Stimulated activated CD4-positive, alpha-beta T cell treated with anti-CD3 and anti-CD28 coated beads, Interleukin-4, amount 100 ng/mL, for 24 hours (primary cell): ENCODE results near the gene NRTN.

Experiments
- DNase-seq: peaks from one replicate; pipeline ENCODE4 v3.0.0-alpha.2; 2020

NRTN gene

GRCh38 chr19:5790559-5791520 is 14.0 kb upstream of the NRTN start, which contains the start of gene DUS3L:
TSS of gene DUS3L (minus strand) at chr19:5791163. CDS start at chr19:5791141, 22 bp downstream.
- DNase-seq: peak; percentile 97

GRCh38 chr19:5792224-5792623 is 12.6 kb upstream of the NRTN start:
- no peak for DNase-seq

GRCh38 chr19:5793188-5793587 is 11.7 kb upstream of the NRTN start:
- DNase-seq: no peak

GRCh38 chr19:5795382-5795919 is 9.4 kb upstream of the NRTN start:
- DNase-seq: no peak

GRCh38 chr19:5798244-5798643 is 6.6 kb upstream of the NRTN start:
- no peak for DNase-seq

- DNase-seq: no peak
Observed at GRCh38 chr19:5799247-5800241, 5.3 kb upstream of the NRTN start.

- DNase-seq: no peak
Observed at GRCh38 chr19:5800361-5801270, 4.3 kb upstream of the NRTN start.

- DNase-seq: no peak
Observed at GRCh38 chr19:5801796-5802619, 2.9 kb upstream of the NRTN start.

- DNase-seq: no peak
Observed at GRCh38 chr19:5803441-5803751, 1.5 kb upstream of the NRTN start.

- DNase-seq: peak; percentile 92
Observed at GRCh38 chr19:5803752-5804515, 933 bp upstream of the NRTN start.

- peak; percentile 64 for DNase-seq
Observed at GRCh38 chr19:5805462-5806132, 730 bp downstream of the NRTN start.

GRCh38 chr19:5806133-5806489 is 1.2 kb downstream of the NRTN start:
- DNase-seq: no peak

GRCh38 chr19:5806905-5807304 is 2.0 kb downstream of the NRTN start:
- DNase-seq: no peak

GRCh38 chr19:5808120-5808816 is 3.4 kb downstream of the NRTN start:
- no peak for DNase-seq

GRCh38 chr19:5809053-5809452 is 4.2 kb downstream of the NRTN start:
- no peak for DNase-seq

GRCh38 chr19:5809469-5809868 is 4.6 kb downstream of the NRTN start:
- no peak for DNase-seq

GRCh38 chr19:5811117-5811516 is 6.2 kb downstream of the NRTN start:
- no peak for DNase-seq

- DNase-seq: no peak
Observed at GRCh38 chr19:5814123-5814851, 9.4 kb downstream of the NRTN start.

GRCh38 chr19:5814852-5815246 is 10.0 kb downstream of the NRTN start:
- DNase-seq: no peak
